Stimulated activated CD8-positive, alpha-beta memory T cell treated with anti-CD3 and anti-CD28 coated beads, Interleukin-12 subunit alpha, Interleukin-12 subunit beta, amount 100 ng/mL, for 1 hour (primary cell): Measurements from ENCODE around the gene SFN.
"Not testable (repeated sequence)": the region's sequence is repeated elsewhere in the genome, so short reads cannot be mapped to it uniquely, and the experiment has no call there.

Experiments
- DNase-seq: peaks from one replicate; pipeline ENCODE4 v3.0.0-alpha.2; 2020; ENCODE audit warnings: low read depth

The SFN gene

DNA sequence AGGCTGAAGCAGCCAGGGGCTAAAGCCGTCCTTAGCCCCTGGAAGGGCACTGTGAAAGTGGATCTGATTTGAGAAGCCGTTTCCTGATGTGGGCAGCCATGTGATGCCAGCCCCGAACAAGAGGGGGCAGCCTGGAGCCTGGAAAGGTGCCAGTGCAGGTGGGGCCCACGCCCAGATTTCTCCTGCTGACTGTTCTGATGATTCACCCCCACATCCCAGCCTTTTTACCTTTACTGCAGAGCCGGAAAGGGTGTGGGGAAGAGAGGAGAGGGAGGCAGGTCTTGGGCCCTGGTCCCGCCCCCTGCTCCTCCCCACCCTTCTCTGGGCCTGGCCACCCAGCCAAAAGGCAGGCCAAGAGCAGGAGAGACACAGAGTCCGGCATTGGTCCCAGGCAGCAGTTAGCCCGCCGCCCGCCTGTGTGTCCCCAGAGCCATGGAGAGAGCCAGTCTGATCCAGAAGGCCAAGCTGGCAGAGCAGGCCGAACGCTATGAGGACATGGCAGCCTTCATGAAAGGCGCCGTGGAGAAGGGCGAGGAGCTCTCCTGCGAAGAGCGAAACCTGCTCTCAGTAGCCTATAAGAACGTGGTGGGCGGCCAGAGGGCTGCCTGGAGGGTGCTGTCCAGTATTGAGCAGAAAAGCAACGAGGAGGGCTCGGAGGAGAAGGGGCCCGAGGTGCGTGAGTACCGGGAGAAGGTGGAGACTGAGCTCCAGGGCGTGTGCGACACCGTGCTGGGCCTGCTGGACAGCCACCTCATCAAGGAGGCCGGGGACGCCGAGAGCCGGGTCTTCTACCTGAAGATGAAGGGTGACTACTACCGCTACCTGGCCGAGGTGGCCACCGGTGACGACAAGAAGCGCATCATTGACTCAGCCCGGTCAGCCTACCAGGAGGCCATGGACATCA, at the start of gene SFN:
Gene SFN, plus strand, starts transcription at position 369 of the 904 bp plus-strand sequence. Its CDS starts 64 bp downstream, at position 433.
- DNase-seq = no peak

DNA sequence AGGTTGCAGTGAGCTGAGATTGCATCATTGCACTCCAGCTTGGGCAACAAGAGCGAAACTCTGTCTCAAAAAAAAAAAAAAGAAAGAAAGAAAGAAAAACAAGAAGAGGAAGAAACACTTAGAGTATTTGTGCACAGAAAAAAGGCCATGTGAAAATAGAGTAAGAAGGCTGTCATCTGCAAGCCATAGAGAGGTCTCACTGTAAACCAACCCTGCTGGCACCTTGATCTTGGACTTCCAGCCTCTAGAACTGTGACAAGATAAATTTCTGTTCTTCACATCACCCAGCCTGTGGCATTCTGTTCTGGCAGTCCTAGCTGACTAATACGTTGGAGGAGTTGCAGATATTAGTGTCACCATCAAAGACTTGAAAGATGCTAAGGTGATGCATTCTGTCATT, 48.6 kb upstream of the SFN start:
- no peak for DNase-seq

DNA sequence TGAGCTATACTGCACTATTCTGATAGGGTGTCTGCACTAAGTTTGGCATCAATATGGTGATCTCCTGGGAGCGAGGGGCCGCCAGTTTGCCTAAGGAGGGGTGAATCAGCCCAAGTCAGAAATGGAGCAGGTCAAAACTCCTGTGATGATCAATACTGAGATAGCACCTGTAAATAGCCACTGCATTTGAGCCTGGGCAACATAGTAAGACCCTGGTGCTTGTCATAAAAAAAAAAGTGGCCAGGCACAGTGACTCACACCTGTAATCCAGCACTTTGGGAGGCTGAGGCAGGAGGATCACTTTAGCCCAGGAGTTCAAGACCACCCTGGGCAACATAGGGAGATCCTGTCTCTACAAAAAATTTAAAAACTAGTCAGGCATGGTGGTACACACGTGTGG, 48.1 kb upstream of the SFN start:
- no peak for DNase-seq

DNA sequence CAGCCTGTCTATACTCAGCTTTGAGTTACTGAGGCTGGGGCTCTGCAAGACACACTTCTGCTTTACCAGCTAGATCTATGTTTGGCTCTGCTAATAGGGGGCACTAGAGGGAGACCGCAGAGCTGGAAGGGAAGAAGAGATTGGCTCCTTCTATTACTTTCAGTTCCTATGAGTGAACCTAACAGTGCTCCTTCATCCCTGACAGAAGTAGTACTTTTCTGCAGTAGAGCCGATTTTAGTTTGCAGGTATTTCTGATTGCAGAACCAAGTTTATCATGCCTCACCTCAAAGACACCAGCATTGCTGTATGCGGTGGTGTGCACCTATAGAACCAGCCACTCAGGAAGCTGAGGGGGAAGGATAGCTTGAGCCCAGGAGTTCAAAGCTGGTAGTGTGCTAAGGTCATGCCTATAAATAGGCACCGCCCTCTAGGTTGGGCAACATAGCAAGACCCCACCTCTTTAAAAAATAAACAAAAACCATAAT, 42.1 kb upstream of the SFN start:
- no peak for DNase-seq

DNA sequence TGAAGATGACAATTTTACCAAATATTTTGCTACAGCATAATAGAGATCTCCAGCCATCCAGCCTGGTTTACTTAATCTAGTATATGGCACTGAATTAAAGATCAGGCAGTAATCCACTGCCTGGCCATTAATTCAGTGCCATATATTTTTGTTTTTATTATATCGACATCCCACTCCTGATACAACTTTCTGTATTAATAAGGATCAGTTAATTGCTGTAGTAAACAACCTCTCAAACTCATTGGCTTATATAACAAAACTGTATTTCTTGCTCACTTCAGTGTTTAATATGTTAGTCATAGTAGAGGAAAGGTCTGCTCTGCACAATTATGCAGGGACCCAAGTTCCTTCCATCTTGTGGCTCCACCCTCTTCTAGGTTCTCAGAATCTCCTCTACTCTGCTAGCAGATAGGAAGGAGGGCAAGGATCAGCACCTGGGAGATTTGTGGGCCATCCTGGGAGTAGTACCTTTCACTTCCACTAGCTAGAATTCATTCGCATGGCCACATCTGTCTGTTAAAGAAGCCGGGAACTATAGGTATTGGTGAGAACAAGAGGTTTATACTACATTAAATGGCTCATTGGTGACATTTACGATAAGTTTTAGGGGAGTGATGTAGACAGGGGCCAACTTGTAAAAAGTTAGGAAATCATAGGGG, 40.1 kb upstream of the SFN start:
- no peak for DNase-seq

DNA sequence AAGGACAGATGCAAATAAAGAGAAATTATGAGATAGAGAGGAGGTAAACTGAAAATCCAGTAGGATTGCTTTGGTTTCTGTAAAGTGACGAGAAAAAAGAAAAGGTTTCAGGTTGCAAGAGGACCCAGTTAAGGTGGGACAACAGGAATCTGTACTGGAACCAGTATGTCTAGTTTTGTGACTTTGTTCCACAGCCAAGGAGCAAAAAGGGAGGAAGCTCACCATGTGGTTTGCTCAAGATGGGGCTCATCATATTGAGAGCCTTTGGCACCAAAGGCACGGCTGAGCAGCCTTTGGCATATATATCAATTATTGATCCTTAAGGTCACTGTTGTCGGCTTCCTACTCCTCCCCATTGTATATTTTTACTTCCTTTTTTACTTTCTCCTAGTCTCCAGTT, 38.2 kb upstream of the SFN start:
- DNase-seq = no peak

DNA sequence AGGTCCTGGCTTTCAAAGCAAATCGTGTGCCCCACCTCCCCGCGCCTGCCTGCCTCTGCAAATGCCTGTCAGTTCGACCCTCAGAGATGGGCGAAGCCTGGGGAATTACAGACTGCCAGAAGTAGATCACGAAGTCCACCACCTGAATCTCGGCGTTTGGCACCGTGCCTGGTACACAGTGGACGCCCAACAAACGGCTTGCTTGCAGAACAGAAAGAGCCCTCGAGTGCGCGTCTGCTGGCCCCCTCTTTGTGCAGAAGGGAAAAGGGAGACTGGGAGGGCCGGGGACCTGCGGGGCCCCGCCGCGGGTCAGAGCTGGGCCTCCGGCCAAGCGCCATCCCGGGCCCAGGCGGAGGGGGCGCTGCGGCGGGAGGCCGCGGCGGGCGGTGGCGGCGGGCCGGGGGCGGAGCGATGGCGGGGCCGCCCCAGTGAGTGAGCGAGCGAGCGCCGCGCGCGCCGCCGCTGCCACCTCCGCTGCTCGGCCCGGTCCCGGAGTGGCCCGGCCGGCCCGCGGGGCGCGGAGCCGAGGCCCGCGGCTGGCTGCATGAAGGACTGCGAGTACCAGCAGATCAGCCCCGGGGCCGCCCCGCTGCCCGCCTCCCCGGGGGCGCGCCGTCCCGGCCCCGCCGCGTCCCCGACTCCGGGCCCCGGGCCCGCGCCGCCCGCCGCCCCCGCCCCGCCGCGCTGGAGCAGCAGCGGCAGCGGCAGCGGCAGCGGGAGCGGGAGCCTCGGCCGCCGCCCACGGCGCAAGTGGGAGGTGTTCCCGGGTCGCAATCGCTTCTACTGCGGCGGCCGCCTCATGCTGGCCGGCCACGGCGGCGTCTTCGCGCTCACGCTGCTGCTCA, 36.5 kb upstream of the SFN start, which contains the start of gene ZDHHC18:
Gene ZDHHC18, plus strand, starts transcription at position 428 of the 845 bp plus-strand sequence. Its CDS starts 117 bp downstream, at position 545.
- peak; percentile 40 for DNase-seq

DNA sequence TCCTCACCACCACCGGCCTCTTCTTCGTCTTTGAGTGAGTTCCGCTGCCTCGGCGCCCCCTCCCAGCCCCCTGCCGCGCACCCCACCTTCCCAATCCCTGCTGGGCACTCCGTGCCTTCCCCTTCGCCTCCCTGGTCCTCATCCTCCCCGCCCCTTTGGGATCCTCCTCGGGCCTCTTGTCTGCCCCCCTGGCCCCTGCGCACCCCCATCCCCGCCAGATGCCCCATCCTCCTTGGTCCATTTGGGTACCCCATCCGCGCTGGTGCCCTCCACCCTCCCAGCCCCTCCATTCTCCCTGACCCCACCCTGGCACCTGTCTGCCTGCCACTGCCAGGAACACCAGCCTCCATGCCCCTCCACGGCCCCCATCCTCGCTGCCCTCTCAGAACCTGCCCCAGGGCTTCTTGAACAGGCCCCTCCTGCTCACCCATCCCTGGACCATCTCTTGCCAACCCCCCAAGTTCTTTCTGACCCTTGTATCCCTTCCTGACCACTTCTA, 35.8 kb upstream of the SFN start:
- no peak for DNase-seq

DNA sequence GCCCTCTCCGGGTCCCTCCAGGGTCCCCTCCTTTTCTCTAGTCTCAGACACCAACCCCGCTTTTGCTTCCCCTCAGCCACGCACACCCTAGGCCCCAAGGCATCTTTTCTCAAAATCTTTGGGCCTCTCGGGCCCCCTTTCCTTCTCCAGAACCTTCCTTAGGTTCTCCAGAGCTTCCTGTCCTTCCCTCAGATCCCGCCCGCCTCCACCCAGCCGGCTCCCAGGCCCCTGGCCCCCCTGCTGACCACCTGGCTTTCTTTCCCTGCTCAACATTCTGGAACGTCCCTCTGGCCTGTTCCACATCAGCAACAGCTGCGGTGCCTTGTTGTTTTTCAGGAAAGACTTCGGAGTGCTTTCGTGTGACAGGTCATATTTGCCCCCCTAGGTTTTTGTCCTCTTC, 35.3 kb upstream of the SFN start:
- no peak for DNase-seq

DNA sequence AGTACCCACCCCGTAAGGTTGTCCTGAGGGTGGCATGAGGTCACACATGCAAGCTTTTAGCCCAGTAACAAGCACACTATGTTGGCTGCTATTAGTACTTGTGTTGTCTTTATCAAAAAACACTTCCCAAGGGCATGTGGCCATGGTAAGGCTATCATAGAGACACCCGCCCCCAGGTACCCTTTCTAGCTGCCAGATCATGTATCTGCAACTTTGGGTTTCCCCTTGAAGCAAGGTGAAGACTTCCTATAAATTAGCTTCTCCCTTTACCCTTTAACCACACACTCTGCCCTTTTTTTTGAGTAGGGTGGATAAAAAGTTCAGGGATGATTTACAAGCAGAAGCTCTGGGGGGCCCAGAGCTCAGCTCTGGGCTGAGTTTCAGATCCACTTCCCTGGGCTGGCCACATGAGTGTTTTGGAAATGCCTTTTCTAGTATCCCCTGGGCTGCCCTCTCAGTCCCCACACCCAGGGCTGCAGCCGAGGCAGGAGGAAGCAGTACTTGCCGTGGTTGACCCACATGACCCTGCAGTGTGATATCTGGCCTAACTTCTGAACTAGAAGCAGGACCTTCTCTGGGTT, 34.4 kb upstream of the SFN start:
- DNase-seq = no peak

DNA sequence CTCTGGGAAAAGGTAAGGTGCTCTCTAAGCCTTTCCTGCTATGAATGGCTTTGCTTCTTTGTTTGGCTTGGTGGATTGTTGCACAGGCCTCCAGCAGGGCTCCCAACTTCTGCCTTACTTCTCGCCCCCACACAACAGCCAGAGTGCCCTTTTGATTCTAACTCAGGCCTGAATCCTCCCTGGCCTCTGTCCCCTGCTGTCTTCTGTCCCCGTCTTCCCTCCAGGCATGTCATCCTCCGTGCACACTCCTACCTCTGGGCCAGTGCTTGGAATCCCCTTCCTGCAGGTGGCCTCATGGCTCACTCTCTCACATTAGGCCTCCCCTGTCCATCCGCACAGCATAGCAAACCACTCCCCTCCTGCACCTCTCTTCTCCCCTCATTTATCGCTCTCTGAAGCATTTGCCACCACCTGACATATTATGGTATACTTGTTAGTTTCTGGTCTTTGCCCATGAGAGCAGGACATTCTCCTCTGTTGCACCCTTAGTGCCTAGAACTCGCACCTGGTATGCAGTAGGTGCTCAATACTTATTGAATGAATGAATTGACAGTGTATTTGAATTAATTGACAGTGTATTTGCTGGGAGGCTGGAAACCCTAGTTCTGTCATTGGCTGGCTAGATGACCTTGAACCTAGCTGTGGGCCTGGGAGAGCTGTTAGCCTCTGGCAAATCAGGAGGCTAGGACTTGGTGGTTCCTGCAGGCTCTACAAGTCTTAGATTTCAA, 33.6 kb upstream of the SFN start:
- DNase-seq = no peak

DNA sequence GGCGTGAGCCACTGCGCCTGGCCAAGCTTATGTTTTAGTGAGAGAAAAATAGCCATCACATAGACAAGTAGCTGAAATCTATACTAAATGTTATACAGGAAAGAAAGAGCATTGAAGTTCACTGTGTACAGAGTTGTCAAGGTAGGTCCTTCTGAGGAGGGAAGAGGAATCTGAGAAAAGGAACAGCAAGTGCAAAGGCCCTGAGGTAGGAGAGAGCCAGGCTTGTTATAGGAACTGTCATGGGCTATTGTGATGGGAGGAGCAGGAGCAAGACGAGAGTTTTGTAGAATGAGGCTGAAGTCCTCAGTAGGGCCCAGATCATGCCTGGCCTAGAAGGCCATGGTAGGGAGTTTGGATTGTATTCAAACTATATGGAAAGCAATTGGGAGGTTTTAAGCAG, 31.9 kb upstream of the SFN start:
- DNase-seq = no peak

DNA sequence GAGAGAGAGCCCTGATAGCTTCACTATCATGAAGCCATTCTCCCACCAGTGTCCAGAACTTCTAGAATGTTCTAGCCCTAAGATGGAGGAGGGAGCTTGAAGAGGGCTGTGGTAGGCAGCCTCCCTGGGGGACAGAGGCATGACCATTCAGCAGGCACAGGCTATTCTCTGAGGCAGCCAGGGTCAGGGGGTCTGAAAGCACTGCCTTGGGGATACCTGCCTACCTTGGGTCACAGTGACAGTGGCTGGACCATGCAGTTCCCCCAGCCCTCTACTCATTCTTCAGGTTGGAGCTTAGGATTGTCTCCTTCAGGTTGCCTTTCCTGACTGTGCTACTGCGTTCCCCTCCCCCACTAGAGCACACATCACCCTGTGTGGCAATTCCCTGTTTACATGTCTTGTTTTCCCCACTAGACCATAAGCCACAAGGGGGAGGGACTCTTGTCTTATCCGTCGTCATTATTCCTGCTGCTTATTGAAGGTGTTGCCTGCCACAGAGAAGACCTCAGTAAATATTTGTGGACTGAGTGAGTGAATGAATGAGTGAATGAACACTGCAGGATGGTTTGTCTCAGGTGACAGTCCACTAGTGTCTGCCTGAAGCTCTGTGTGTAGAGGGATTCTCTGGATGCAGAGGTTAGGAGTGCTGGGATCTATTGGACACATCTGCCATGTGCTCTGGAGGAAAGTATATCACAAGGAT, 31.3 kb upstream of the SFN start:
- DNase-seq = no peak

DNA sequence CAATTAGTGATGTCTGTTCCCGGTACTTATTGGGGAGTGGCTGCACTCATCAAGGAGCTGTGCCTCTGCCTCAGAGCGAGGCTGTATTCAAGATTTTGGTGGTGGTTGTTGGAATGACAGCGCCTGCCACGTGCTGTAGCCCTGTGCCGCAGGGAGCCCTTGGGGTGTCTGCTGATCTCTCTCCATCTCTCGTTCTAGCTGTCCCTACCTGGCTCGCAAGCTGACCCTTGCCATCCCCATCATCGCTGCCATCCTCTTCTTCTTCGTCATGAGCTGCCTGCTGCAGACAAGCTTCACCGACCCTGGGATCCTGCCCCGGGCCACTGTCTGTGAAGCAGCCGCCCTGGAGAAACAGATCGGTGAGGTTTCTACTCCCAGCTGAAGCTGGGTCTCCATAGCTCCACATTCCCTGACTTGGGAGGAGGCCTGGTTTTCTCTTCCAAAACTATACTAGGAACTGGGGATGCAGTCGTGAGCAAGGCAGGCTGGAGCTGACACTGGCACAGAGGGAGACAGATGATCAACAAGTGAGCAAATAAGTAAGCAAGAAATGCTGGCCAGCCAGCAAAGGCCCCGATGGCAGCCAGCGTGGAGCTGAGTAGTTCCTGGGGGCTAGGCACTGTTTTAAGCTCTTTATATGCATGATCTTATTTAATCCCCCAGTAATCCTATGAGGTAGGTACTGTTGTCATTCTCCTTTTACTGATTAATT, 30.5 kb upstream of the SFN start:
- DNase-seq = no peak

DNA sequence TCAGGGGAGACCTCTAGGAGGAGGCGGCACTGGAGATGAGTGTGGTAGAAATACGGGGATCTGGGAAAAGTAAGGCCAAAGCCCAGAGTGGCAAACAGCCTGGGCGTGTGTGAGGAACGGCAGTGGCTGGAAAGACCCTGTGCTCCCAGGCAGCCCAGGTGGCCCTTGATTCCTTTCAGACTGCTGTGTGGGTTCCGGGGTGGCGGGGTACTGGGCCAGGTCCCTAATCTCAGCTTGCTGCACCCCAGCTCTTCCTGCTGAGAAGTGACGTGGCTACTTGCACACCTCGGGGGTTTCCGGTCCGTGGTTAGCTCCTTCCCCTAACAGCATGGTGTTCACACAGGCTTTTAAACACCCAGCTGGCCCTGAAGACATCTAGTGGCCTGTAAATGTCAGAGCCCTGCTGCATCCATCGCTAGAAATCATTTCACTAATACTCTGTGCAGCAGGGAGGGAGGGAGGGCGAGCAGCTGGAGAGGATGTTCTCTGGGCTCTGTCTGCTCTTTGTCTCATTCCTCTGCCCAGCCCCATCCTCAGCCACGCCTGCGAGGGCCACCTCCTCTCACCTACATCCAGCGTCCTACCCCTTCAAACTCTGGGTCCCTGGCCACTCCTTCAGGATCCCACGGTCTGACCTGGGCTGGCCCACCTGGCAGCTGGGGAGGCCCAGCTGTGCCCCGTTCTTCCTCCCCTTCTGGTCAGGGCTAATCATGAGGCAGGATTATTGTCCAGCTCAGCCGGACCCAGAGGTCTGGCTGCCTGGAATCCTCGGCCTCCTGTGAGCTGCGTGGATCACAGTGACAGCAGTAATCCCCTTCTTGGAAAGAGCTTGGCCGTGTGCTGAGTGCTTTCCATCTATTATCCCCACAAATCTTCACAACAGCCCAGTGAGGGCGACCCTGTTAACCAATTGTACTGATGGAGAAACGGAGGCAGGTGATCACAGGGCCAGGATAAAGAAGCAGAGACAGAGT, 29.2 kb upstream of the SFN start:
- peak; percentile 83 for DNase-seq

DNA sequence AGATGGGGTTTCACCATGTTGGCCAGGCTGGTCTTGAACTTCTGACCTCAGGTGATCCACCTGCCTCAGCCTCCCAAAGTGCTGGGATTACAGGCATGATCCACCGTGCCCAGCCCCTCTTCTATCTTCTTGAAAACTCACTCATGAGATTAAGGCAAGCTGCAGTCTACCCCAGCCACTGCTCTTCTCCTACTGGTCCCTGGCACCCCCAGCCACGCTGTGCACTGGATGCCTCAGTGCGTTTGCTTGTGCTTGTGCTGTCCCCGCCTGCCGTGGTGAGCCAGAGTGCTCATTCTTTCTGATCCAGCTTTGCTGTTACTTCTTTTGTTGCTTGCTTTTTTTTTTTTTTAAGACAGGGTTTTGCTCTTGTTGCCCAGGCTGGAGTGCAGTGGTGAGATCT, 25.3 kb upstream of the SFN start:
- not testable (repeated sequence) for DNase-seq

DNA sequence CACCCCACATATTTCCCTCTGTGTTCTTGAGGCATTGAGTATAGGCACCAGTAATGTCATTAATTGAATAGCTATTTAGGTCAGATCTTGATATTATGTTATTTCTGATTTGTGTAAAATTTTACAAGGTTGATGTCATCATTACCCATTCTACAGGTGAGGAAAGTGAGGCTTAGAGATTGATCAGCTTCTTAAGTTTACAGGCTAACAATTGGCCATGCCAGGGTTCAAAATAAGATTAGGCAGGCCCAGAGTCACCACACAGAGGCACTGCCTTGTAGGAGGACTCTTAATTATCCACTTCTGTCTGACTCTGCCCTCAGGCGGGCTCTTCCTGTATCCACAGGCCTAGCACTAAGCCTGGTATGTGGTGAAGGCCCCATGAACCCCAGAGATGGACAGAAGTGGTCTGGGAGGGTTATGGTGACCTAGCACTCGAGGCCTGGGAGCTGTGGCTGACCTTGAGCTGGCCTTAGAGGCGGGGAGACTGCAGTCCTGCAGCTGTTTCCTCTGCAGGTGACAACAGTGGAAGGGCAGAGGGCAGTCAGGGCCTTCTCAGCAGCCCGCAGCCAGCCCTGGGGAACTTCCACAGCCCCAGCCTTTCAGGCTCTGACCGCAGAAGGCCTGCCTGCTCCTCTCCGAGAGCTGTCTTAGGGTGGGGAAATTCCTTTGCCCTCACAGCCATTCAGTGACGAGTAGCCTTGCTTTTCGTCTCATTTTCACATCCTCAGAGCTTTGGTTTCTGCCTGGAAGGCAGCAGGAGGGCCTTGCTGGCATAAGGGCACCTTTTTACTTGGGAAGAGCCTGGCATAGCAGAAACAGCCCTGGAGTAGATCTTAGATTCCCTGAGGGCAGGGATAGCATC, 24.2 kb upstream of the SFN start:
- DNase-seq = no peak

DNA sequence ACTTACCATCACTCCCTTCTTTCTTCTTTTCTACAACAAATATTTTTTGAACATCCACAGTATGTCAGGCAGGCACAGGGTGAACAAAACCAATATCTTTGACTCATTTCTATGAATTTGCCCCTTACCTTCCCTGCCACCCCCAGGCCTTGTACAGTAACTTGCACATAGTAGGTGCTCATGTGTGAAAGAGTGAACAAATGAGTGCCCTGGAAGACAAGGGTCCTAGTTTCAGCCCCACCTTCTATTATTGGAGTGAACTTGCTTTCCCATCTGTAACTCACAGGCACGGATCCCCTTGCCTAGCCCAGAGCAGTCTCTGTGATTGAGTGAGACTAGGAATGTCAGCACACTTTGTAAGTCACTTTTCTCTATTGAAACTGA, 23.6 kb upstream of the SFN start:
- no peak for DNase-seq
